Kidney (tissue), 14 donors: ENCODE results near the gene PTPRQ. TPM values are rescaled to one million over a fixed set of nuclear protein-coding genes. Genes with fewer than 3 reads are reported as not detected.

Experiments
- DNase-seq, 5 donors: peaks; one replicate each; pipeline ENCODE4 v3.0.0-alpha.2; 2013 to 2020
- FAIRE-seq: peaks from 2 replicates; lab custom pipeline; 2012; peaks lifted over from hg19 to GRCh38; lab: Jason Lieb, UNC
- H3K27ac ChIP-seq, 2 donors: one replicate each; pipeline ENCODE4 v1.7.0; 2013; ENCODE audit warnings: low read depth in 2 of 2, low read length in 2 of 2, inconsistent platforms in 1 of 2
- H3K27me3 ChIP-seq: one replicate; pipeline ENCODE4 v1.7.1; 2013; ENCODE audit warnings: low read length, inconsistent platforms; ENCODE audit not compliant: control insufficient read depth, insufficient read depth
- H3K36me3 ChIP-seq, 3 donors: one replicate each; pipeline versions ENCODE4 v1.7.0 to v1.7.1; 2013; ENCODE audit warnings: low read length in 3 of 3, control low read depth in 1 of 3, inconsistent platforms in 1 of 3; ENCODE audit not compliant: insufficient read depth in 3 of 3, control insufficient read depth in 2 of 3
- H3K4me1 ChIP-seq, 3 donors: one replicate each; pipeline versions ENCODE4 v1.7.0 to v1.7.1; 2013; ENCODE audit warnings: low read length in 3 of 3, inconsistent platforms in 1 of 3, low read depth in 1 of 3; ENCODE audit not compliant: control insufficient read depth in 2 of 3, insufficient read depth in 2 of 3
- H3K4me3 ChIP-seq, 3 donors: one replicate each; pipeline versions ENCODE4 v1.7.0 to v1.8.1; 2013; ENCODE audit warnings: low read length in 3 of 3, control low read depth in 1 of 3, inconsistent platforms in 1 of 3
- H3K9ac ChIP-seq, 3 donors: one replicate each; pipeline versions ENCODE4 v1.7.0 to v1.7.1; 2013; ENCODE audit warnings: low read length in 3 of 3, control low read depth in 1 of 3, inconsistent platforms in 1 of 3
- H3K9me3 ChIP-seq, 3 donors: one replicate each; pipeline versions ENCODE4 v1.7.0 to v1.7.1; 2013; ENCODE audit warnings: low read length in 3 of 3, control low read depth in 1 of 3, inconsistent platforms in 1 of 3; ENCODE audit not compliant: control insufficient read depth in 2 of 3, insufficient read depth in 1 of 3
- CTCF ChIP-seq: IDR thresholded peaks from 3 replicates; pipeline ENCODE4 v1.5.1; 2012; ENCODE audit warnings: mild to moderate bottlenecking, moderate library complexity, borderline replicate concordance; ENCODE audit not compliant: insufficient read depth; ENCODE audit errors: extremely low read depth
- intact Hi-C: fragments of 100-400 bp; cut with DNase I; formaldehyde crosslinking; loops from one replicate; pipeline ENCODE4 v1.11.1; 2022
- polyA plus RNA-seq: library from polyadenylated mRNA; stranded (reverse); fragments of 350-450 nt; fragmentation: Illumina TruSeq; extraction: RNeasy Lipid Tissue Mini Kit (QIAGEN cat#74804); gene quantifications from one replicate; pipeline ENCODE4 v1.2.3, GENCODE V29; 2014; ENCODE audit warnings: low read depth, low replicate concordance; ENCODE audit not compliant: insufficient read depth
- total RNA-seq: library from RNA; stranded (reverse); fragmentation: NEBNext Ultra II Directional; extraction: Animal tissue kit (Norgen Biotek cat#: 25700); gene quantifications from one replicate; pipeline ENCODE4 v1.2.1, GENCODE V29; 2021
- donor health status: control.
- donor health status: control.
- donor health status: control.
- donor health status: control.
- donor health status: control.
- donor health status: DM: yes; HTN: yes; CAD: no.
- donor health status: Normal renal cell carcinoma (clear cell type).

The PTPRQ gene
- total and polyA plus RNA-seq, 2 donors from 2014 or later: 0.25 to 3.1 TPM

GRCh38 chr12:80641936-80642335, 197.9 kb downstream of the PTPRQ start:
- FAIRE-seq: no peak
- H3K9me3 ChIP-seq: no peaks in the 10 kb centered on the region
- no peaks in the 10 kb centered on the region for H3K36me3 ChIP-seq
- H3K4me3 ChIP-seq: no peak overlapping the region
- no peak overlapping the region for H3K27ac ChIP-seq
- no peaks in the 10 kb centered on the region for H3K4me1 ChIP-seq
- no peak for TF ChIP-seq CTCF
- H3K9ac ChIP-seq: no peak overlapping the region
- DNase-seq: no peak
- intact Hi-C loops: no loop called here
- no peaks in the 10 kb centered on the region for H3K27me3 ChIP-seq

DNA sequence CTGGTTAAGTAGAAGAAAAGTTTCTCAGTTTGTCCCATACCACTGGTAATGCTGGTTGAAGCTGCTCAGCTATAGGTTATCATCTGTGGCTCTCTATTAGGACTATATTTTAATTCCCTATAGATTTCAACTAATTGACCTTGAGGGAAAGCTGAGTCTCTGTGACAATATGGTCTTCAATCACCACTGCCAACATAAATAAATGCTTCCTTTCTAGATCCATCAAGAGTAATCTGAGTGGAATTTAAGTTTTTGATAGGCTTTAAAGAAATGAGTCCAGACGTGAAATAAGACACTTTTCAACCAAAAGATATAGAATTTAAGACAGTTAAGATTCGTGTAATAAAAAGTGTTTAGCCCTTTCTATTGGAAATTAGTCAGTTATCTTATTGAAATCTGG, 199.9 kb downstream of the PTPRQ start:
- Histone ChIP-seq H3K9ac (no peak overlapping the region), H3K9me3 (no peaks in the 10 kb centered on the region), H3K27me3 (no peaks in the 10 kb centered on the region), H3K36me3 (no peaks in the 10 kb centered on the region), H3K27ac (no peak overlapping the region), H3K4me3 (no peak overlapping the region), H3K4me1 (no peaks in the 10 kb centered on the region)
- TF ChIP-seq CTCF: no peak
- no peak for FAIRE-seq
- intact Hi-C loops: no loop called here
- no peak for DNase-seq

GRCh38 chr12:80648881-80649280, 204.8 kb downstream of the PTPRQ start:
- TF ChIP-seq CTCF: no peak
- Histone ChIP-seq H3K4me3 (no peak overlapping the region), H3K36me3 (no peaks in the 10 kb centered on the region), H3K9me3 (no peaks in the 10 kb centered on the region), H3K4me1 (no peaks in the 10 kb centered on the region), H3K27me3 (no peaks in the 10 kb centered on the region), H3K27ac (no peak overlapping the region), H3K9ac (no peak overlapping the region)
- FAIRE-seq (no peak), DNase-seq (no peak)
- intact Hi-C loops: no loop called here

GRCh38 chr12:80655751-80656150, 211.7 kb downstream of the PTPRQ start:
- DNase-seq (no peak), FAIRE-seq (no peak)
- Histone ChIP-seq H3K4me3 (no peak overlapping the region), H3K9ac (no peak overlapping the region), H3K4me1 (no peaks in the 10 kb centered on the region), H3K27ac (no peak overlapping the region), H3K27me3 (no peaks in the 10 kb centered on the region), H3K9me3 (no peaks in the 10 kb centered on the region), H3K36me3 (no peaks in the 10 kb centered on the region)
- intact Hi-C loops: no loop called here
- no peak for TF ChIP-seq CTCF
